SK-N-SH treated with all-trans-retinoic acid at 6 μM for 48 hours (cell line): ENCODE results near the gene KLHL40.

Source experiments
- ATAC-seq: fragments of 200-7000 bp; cut with Tn5 transposase; 3 replicates; pipeline ENCODE4 v1.9.1; 2020; ENCODE audit warnings: mild to moderate bottlenecking, moderate library complexity
- ARNTL ChIP-seq: fragments of 450-650 bp; formaldehyde crosslinking; IDR thresholded peaks from 2 replicates; pipeline ENCODE4 v1.5.0; 2020; ENCODE audit warnings: low read depth, mild to moderate bottlenecking, moderate library complexity, borderline replicate concordance
- CREB5 ChIP-seq: fragments of 250-450 bp; sonication (Bioruptor Pico); IDR thresholded peaks from 2 replicates; pipeline ENCODE4 v1.5.1; 2020; ENCODE audit warnings: low read depth, mild to moderate bottlenecking, moderate library complexity
- CSDC2 ChIP-seq: fragments of 250-450 bp; sonication (Bioruptor Pico); IDR thresholded peaks from 2 replicates; pipeline ENCODE4 v1.5.0; 2020; ENCODE audit warnings: mild to moderate bottlenecking, moderate library complexity
- CSRNP3 ChIP-seq: fragments of 250-450 bp; sonication (Bioruptor Pico); IDR thresholded peaks from 2 replicates; pipeline ENCODE4 v1.5.1; 2021; ENCODE audit warnings: mild to moderate bottlenecking, moderate library complexity
- GLIS3 ChIP-seq: fragments of 250-450 bp; sonication (Bioruptor Pico); IDR thresholded peaks from 2 replicates; pipeline ENCODE4 v1.5.0; 2020; ENCODE audit warnings: mild to moderate bottlenecking, moderate library complexity
- ISL1 ChIP-seq: fragments of 250-450 bp; sonication (Bioruptor Pico); IDR thresholded peaks from 2 replicates; pipeline ENCODE4 v2.1.2; 2022; ENCODE audit warnings: mild to moderate bottlenecking, moderate library complexity
- OSR1 ChIP-seq: fragments of 250-450 bp; sonication (Bioruptor Pico); IDR thresholded peaks from 2 replicates; pipeline ENCODE4 v1.8.0; 2022; ENCODE audit warnings: moderate library complexity, mild to moderate bottlenecking, inconsistent platforms
- PATZ1 ChIP-seq: fragments of 250-450 bp; sonication (Bioruptor Pico); IDR thresholded peaks from 2 replicates; pipeline ENCODE4 v1.8.0; 2020; ENCODE audit warnings: mild to moderate bottlenecking, moderate library complexity, borderline replicate concordance
- POU6F1 ChIP-seq: fragments of 250-450 bp; sonication (Bioruptor Pico); IDR thresholded peaks from 2 replicates; pipeline ENCODE4 v1.8.0; 2021; ENCODE audit warnings: low read depth, mild to moderate bottlenecking, moderate library complexity, borderline replicate concordance
- RARB ChIP-seq: fragments of 250-450 bp; sonication (Bioruptor Pico); IDR thresholded peaks from 2 replicates; pipeline ENCODE4 v1.8.0; 2021; ENCODE audit warnings: mild to moderate bottlenecking, moderate library complexity
- SNAI2 ChIP-seq: fragments of 250-450 bp; sonication (Bioruptor Pico); IDR thresholded peaks from 2 replicates; pipeline ENCODE4 v1.5.0; 2020; ENCODE audit warnings: mild to moderate bottlenecking, moderate library complexity
- TCF4 ChIP-seq: fragments of 250-450 bp; sonication (Bioruptor Pico); IDR thresholded peaks from 2 replicates; pipeline ENCODE4 v1.8.0; 2021; ENCODE audit warnings: mild to moderate bottlenecking, moderate library complexity, borderline replicate concordance
- TOX ChIP-seq: fragments of 250-450 bp; sonication (Bioruptor Pico); IDR thresholded peaks from 2 replicates; pipeline ENCODE4 v1.8.0; 2021; ENCODE audit warnings: mild to moderate bottlenecking, moderate library complexity, borderline replicate concordance
- TSHZ2 ChIP-seq: fragments of 250-450 bp; sonication (Bioruptor Pico); IDR thresholded peaks from 2 replicates; pipeline ENCODE4 v1.5.0; 2020; ENCODE audit warnings: mild to moderate bottlenecking, moderate library complexity
- ZC3H10 ChIP-seq: fragments of 250-450 bp; sonication (Bioruptor Pico); IDR thresholded peaks from 2 replicates; pipeline ENCODE4 v1.5.1; 2021; ENCODE audit warnings: mild to moderate bottlenecking, moderate library complexity
- ZFP3 ChIP-seq: fragments of 250-450 bp; sonication (Bioruptor Pico); IDR thresholded peaks from 2 replicates; pipeline ENCODE4 v1.5.0; 2020; ENCODE audit warnings: mild to moderate bottlenecking, moderate library complexity
- ZFP30 ChIP-seq: fragments of 450-650 bp; formaldehyde crosslinking; IDR thresholded peaks from 2 replicates; pipeline ENCODE4 v1.5.0; 2022; ENCODE audit warnings: mild to moderate bottlenecking, moderate library complexity
- ZNF8 ChIP-seq: fragments of 450-650 bp; formaldehyde crosslinking; IDR thresholded peaks from 2 replicates; pipeline ENCODE4 v1.5.0; 2020; ENCODE audit warnings: mild to moderate bottlenecking, moderate library complexity

The KLHL40 gene

GRCh38 chr3:42703695-42704025 is 18.3 kb downstream of the KLHL40 start:
- no peak for ATAC-seq
- no peak for TF ChIP-seq TCF4 (CRISPR knock-in tag)
- TF ChIP-seq CSDC2 (CRISPR knock-in tag), result no peak
- no peak for TF ChIP-seq TOX (CRISPR knock-in tag)
- no peak for TF ChIP-seq OSR1 (CRISPR knock-in tag)
- TF ChIP-seq ZFP3 (CRISPR knock-in tag), result no peak
- TF ChIP-seq CSRNP3 (CRISPR knock-in tag), result no peak
- TF ChIP-seq GLIS3 (CRISPR knock-in tag), result no peak
- TF ChIP-seq ARNTL, result no peak
- TF ChIP-seq, all 23 proteins: peak for 0

GRCh38 chr3:42704136-42704841 is 19.0 kb downstream of the KLHL40 start:
- TF ChIP-seq CSDC2 (CRISPR knock-in tag), result no peak
- TF ChIP-seq CSRNP3 (CRISPR knock-in tag), result no peak
- no peak for TF ChIP-seq OSR1 (CRISPR knock-in tag)
- TF ChIP-seq TSHZ2 (CRISPR knock-in tag), result no peak
- TF ChIP-seq TOX (CRISPR knock-in tag), result no peak
- TF ChIP-seq ZFP30 (CRISPR knock-in tag), result no peak
- TF ChIP-seq POU6F1 (CRISPR knock-in tag), result no peak
- TF ChIP-seq ZC3H10 (CRISPR knock-in tag), result no peak
- no peak for TF ChIP-seq CREB5 (CRISPR knock-in tag)
- no peak for TF ChIP-seq ISL1 (CRISPR knock-in tag)
- TF ChIP-seq ZNF8 (CRISPR knock-in tag), result no peak
- TF ChIP-seq SNAI2, result no peak
- TF ChIP-seq, all 23 proteins: peak for 0
- no peak for ATAC-seq

GRCh38 chr3:42705058-42705767 is 19.9 kb downstream of the KLHL40 start:
- ATAC-seq, result no peak
- TF ChIP-seq PATZ1 (no peak), RARB (no peak)
